Ascending aorta (tissue), 2 donors: ENCODE measurements around the gene RFX8. TPM values are rescaled to one million over a fixed set of nuclear protein-coding genes. Genes with fewer than 3 reads are reported as not detected.

Experiments
- DNase-seq, 2 donors: peaks; one replicate each; pipeline ENCODE4 v3.0.0-alpha.2; 2019; ENCODE audit warnings: low spot score in 2 of 2
- H3K27ac ChIP-seq, 2 donors: fragments of 200-600 bp; sonication (generic); one replicate each; pipeline ENCODE4 v1.5.1; 2016 to 2017; ENCODE audit warnings: mild to moderate bottlenecking in 1 of 2
- H3K27me3 ChIP-seq: fragments of 200-600 bp; sonication (generic); one replicate; pipeline ENCODE4 v1.5.1; 2017
- H3K36me3 ChIP-seq, 2 donors: fragments of 200-600 bp; sonication (generic); one replicate each; pipeline ENCODE4 v1.5.1; 2016
- H3K4me1 ChIP-seq, 2 donors: fragments of 200-600 bp; sonication (generic); one replicate each; pipeline ENCODE4 v1.5.1; 2016 to 2017; ENCODE audit warnings: mild to moderate bottlenecking in 1 of 2
- H3K4me3 ChIP-seq, 2 donors: fragments of 200-600 bp; sonication (generic); one replicate each; pipeline ENCODE4 v1.5.1; 2016 to 2017; ENCODE audit warnings: mild to moderate bottlenecking in 1 of 2
- H3K9me3 ChIP-seq, 2 donors: fragments of 200-600 bp; sonication (generic); one replicate each; pipeline ENCODE4 v1.5.1; 2016
- CTCF ChIP-seq, 3 experiments: fragments of 200-600 bp in 2 of 3; fragments of 450-650 bp in 1 of 3; sonication (generic) in 2 of 3; IDR thresholded peaks; one replicate each; pipeline ENCODE4 v1.5.1; 2016 to 2019; ENCODE audit warnings: antibody characterized with exemption in 3 of 3, mild to moderate bottlenecking in 1 of 3, moderate library complexity in 1 of 3
- intact Hi-C: fragments of 100-400 bp; cut with DNase I; formaldehyde crosslinking; loops from one replicate; pipeline ENCODE4 v1.15.1; 2023
- total RNA-seq: library from RNA; depleted of rRNA; stranded (reverse); fragments of >200 nt; gene quantifications from one replicate; pipeline ENCODE4 v1.1.0, GENCODE V29; 2016

RFX8 gene
- total RNA-seq, 1 donor from 2014 or later: not detected

DNA sequence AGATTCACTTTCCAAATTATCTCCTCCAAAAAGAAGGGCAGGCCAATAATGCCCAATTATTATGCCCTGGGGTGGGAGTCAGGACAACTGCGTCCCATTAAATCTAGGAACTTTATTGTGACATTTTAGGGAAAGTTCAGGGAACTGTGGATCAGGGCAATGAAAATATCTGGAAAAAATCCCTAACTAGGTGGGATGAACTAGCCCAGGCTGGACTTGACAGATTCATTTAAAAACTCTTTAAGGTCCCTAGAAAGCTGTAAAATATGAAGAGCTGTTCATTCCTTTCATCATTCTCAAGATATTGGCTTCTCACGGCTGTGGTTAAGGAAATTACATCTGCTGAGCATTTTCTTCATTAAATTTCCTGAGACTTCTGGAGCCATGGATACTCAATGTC is 95.8 kb downstream of the RFX8 start:
- intact Hi-C loops: no loop called here
- H3K27ac ChIP-seq: no peak overlapping the region
- no peak for TF ChIP-seq CTCF (IDR thresholded peaks at IDR 0.05)

DNA sequence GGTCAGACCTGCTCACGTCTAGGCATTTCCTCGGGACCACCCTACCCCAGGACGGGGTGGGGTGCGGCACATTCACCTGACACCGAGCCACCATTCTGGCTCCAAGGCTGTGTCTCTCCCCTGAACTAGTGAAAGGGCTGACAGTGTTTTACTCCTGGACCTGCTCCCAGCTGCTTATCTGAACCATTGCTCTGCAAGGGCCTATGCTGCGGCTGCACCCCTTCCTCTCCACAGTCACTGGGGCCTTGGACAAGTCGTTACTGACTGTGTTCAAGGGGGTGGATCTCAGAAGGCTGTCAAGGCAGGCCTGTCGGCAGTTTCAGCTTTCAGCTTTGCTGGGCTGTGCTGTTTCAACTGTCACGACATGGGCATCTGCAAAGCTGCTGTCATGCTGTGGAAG is 99.3 kb downstream of the RFX8 start:
- no peaks in the 10 kb centered on the region for H3K4me1 ChIP-seq
- intact Hi-C loops: no loop called here
- TF ChIP-seq CTCF (IDR thresholded peaks at IDR 0.05): no peak
- H3K4me3 ChIP-seq: no peak overlapping the region
- H3K9me3 ChIP-seq: no peaks in the 10 kb centered on the region
- H3K36me3 ChIP-seq: no peaks in the 10 kb centered on the region
- DNase-seq: no peak
- no peaks in the 10 kb centered on the region for H3K27me3 ChIP-seq
- H3K27ac ChIP-seq: no peak overlapping the region

More for the DNA sequence above, 95.8 kb downstream of the RFX8 start:
- H3K36me3 ChIP-seq: no peaks in the 10 kb centered on the region
- no peak overlapping the region for H3K4me3 ChIP-seq
- H3K9me3 ChIP-seq: no peaks in the 10 kb centered on the region
- H3K27me3 ChIP-seq: no peaks in the 10 kb centered on the region
- no peaks in the 10 kb centered on the region for H3K4me1 ChIP-seq
- no peak for DNase-seq

- H3K4me1 ChIP-seq: no peaks in the 10 kb centered on the region
- DNase-seq: no peak
- no peak overlapping the region for H3K27ac ChIP-seq
- intact Hi-C loops: no loop called here
- H3K36me3 ChIP-seq: no peaks in the 10 kb centered on the region
- H3K4me3 ChIP-seq: no peak overlapping the region
- H3K9me3 ChIP-seq: no peaks in the 10 kb centered on the region
- H3K27me3 ChIP-seq: no peaks in the 10 kb centered on the region
- TF ChIP-seq CTCF (IDR thresholded peaks at IDR 0.05): no peak
Measured at GRCh38 chr2:101374821-101375561, 99.9 kb downstream of the RFX8 start.

GRCh38 chr2:101372792-101373191 is 102.1 kb downstream of the RFX8 start:
- Histone ChIP-seq H3K27me3 (no peaks in the 10 kb centered on the region), H3K27ac (no peak overlapping the region), H3K4me3 (no peak overlapping the region), H3K4me1 (no peaks in the 10 kb centered on the region), H3K9me3 (no peaks in the 10 kb centered on the region), H3K36me3 (no peaks in the 10 kb centered on the region)
- TF ChIP-seq CTCF (IDR thresholded peaks at IDR 0.05): no peak
- intact Hi-C loops: no loop called here
- DNase-seq: no peak

- Histone ChIP-seq H3K9me3 (no peaks in the 10 kb centered on the region), H3K4me3 (no peak overlapping the region), H3K27me3 (no peaks in the 10 kb centered on the region), H3K36me3 (no peaks in the 10 kb centered on the region), H3K27ac (no peak overlapping the region), H3K4me1 (no peaks in the 10 kb centered on the region)
- no peak for TF ChIP-seq CTCF (IDR thresholded peaks at IDR 0.05)
- no peak for DNase-seq
- intact Hi-C loops: no loop called here
Measured at GRCh38 chr2:101371636-101372035, 103.3 kb downstream of the RFX8 start.

GRCh38 chr2:101369100-101369499 is 105.8 kb downstream of the RFX8 start:
- TF ChIP-seq CTCF (IDR thresholded peaks at IDR 0.05): no peak
- Histone ChIP-seq H3K36me3 (no peaks in the 10 kb centered on the region), H3K27ac (no peak overlapping the region), H3K4me1 (no peaks in the 10 kb centered on the region), H3K9me3 (no peaks in the 10 kb centered on the region), H3K27me3 (no peaks in the 10 kb centered on the region), H3K4me3 (no peak overlapping the region)
- DNase-seq: no peak
- intact Hi-C loops: no loop called here
